ENCODE results near the gene BCR. TPM values are rescaled to one million over a fixed set of nuclear protein-coding genes. Genes with fewer than 3 reads are reported as not detected.
A peak's percentile ranks its signal among the peaks of the same experiment; 100 is the strongest.

Gene BCR
- total RNA-seq, 2 experiments from 2014 or later = 42.2 to 51.3 TPM

DNA sequence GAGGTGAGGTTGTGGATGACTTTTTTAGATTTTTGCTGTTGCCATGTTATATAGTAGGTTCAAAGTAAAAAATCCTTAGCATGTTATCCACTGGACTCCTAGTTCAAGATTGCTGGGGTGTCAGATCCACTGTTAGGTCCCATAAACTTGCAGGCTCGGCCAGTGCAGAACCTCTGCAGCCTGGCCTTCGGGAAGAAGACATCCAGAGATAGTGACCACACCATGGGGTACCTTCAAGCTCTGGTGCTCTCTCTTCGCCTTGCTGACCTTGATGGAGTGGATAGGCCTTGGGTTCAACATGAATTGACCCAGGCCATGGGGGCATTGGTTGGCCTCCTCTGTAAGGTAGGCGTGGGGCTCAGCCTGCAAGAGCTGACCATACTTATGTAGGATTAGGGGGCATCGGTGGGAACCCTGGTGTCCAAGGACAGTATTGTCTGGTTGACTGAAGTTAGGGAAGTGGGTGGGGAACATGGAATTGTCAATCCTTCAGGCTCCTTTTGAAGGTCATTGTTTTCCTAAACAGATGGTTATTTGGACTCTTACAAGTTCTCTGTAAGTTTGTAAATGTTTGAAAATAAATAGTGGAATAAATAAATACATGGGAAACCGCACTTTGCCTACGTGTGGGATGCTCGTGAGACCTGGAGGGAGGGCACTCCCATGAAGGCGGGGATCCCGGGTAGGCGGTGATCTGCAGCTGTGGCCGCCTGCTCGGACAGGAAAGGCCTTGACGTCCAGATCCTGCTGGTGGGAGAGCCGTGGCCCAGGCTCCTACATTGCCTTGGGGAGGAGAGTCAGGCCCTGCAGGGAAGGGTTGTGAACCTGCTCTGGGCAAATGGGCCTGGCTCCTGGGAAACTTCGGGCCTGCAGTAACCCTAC lies 37.1 kb downstream of the BCR start:
- Histone ChIP-seq H2AFZ (ENCODE audit: low read length) (no peak overlapping the region), H3K27ac (ENCODE audit: low read depth, low read length, poor library complexity, severe bottlenecking) (peak overlapping the region; percentile 0), H3K4me2 (ENCODE audit: low read length) (peak overlapping the region; percentile 98), H3K9me2 (ENCODE audit: insufficient read depth, low read length) (no peaks in the 10 kb centered on the region), H3K36me3 (ENCODE audit: insufficient read depth, low read length) (no peaks in the 10 kb centered on the region), H4K20me1 (ENCODE audit: insufficient read depth, low read length) (no peaks in the 10 kb centered on the region; the same call in 1 of the 2 replicates), H3K9me3 (ENCODE audit: low read length) (no peaks in the 10 kb centered on the region), H3K79me2 (ENCODE audit: insufficient read depth, low read depth, low read length) (peaks cover 30% of the 10 kb centered on the region; the same call in 1 of the 2 replicates), H3K4me3 (ENCODE audit: low read depth, low read length, poor library complexity, severe bottlenecking) (no peak overlapping the region), H3K4me1 (ENCODE audit: insufficient read depth, low read length, poor library complexity, severe bottlenecking) (peaks cover 74% of the 10 kb centered on the region)
- TF ChIP-seq, protein P1, sequence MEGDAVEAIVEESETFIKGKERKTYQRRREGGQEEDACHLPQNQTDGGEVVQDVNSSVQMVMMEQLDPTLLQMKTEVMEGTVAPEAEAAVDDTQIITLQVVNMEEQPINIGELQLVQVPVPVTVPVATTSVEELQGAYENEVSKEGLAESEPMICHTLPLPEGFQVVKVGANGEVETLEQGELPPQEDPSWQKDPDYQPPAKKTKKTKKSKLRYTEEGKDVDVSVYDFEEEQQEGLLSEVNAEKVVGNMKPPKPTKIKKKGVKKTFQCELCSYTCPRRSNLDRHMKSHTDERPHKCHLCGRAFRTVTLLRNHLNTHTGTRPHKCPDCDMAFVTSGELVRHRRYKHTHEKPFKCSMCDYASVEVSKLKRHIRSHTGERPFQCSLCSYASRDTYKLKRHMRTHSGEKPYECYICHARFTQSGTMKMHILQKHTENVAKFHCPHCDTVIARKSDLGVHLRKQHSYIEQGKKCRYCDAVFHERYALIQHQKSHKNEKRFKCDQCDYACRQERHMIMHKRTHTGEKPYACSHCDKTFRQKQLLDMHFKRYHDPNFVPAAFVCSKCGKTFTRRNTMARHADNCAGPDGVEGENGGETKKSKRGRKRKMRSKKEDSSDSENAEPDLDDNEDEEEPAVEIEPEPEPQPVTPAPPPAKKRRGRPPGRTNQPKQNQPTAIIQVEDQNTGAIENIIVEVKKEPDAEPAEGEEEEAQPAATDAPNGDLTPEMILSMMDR (conservative IDR thresholded peaks at IDR 0.05; ENCODE audit: low read length) = no peak
- TF ChIP-seq EZH2phosphoT487 (IDR thresholded peaks at IDR 0.05; ENCODE audit: borderline replicate concordance, low read depth, low read length) = no peak
- ChIA-PET POLR2A (interaction anchor here (0.8 to 1.1 kb wide), 2 partner anchors 8 to 15 kb away, joined by 3 to 4 read pairs; no protein-coding TSS in a partner anchor), CTCF (ENCODE audit: unreplicated experiment) (interaction anchor here (1.0 to 2.9 kb wide), 2 partner anchors 9 to 10 kb away, joined by 3 to 8 read pairs; no protein-coding TSS in a partner anchor)
- BruUV-seq (replicated peaks) = no TSS peak
- DNase-seq (ENCODE audit: low spot score) = no peak
- intact Hi-C loops (cut with micrococcal nuclease; ENCODE audit: unreplicated experiment) = no loop called here

GRCh38 chr22:23218053-23218866 lies 38.0 kb downstream of the BCR start:
- no peak overlapping the region for H2AFZ ChIP-seq (ENCODE audit: low read length)
- no TSS peak for BruUV-seq (replicated peaks)
- intact Hi-C loops (cut with micrococcal nuclease; ENCODE audit: unreplicated experiment) = no loop called here
- no peaks in the 10 kb centered on the region; the same call in 1 of the 2 replicates for H4K20me1 ChIP-seq (ENCODE audit: insufficient read depth, low read length)
- ChIA-PET POLR2A (interaction anchor here (0.6 to 1.7 kb wide), 5 partner anchors 9 to 214 kb away, joined by 3 to 5 read pairs (median 4); no protein-coding TSS in a partner anchor), CTCF (ENCODE audit: unreplicated experiment) (interaction anchor here (0.9 to 2.9 kb wide), 2 partner anchors 10 to 52 kb away, joined by 3 to 8 read pairs; no protein-coding TSS in a partner anchor)
- TF ChIP-seq EZH2phosphoT487 (IDR thresholded peaks at IDR 0.05; ENCODE audit: borderline replicate concordance, low read depth, low read length) = no peak
- TF ChIP-seq, protein P1 (conservative IDR thresholded peaks at IDR 0.05; ENCODE audit: low read length) = no peak
- DNase-seq (ENCODE audit: low spot score) = no peak
- H3K4me1 ChIP-seq (ENCODE audit: insufficient read depth, low read length, poor library complexity, severe bottlenecking) = peaks cover 65% of the 10 kb centered on the region
- H3K36me3 ChIP-seq (ENCODE audit: insufficient read depth, low read length) = no peaks in the 10 kb centered on the region
- H3K4me3 ChIP-seq (ENCODE audit: low read depth, low read length, poor library complexity, severe bottlenecking) = peak overlapping the region; percentile 65
- peak overlapping the region; percentile 83 for H3K27ac ChIP-seq (ENCODE audit: low read depth, low read length, poor library complexity, severe bottlenecking)
- peak overlapping the region; percentile 98 for H3K4me2 ChIP-seq (ENCODE audit: low read length)
- H3K79me2 ChIP-seq (ENCODE audit: insufficient read depth, low read depth, low read length) = peaks cover 34% of the 10 kb centered on the region; the same call in 1 of the 2 replicates
- H3K9me2 ChIP-seq (ENCODE audit: insufficient read depth, low read length) = no peaks in the 10 kb centered on the region
- H3K9me3 ChIP-seq (ENCODE audit: low read length) = no peaks in the 10 kb centered on the region
